C1 segment of cervical spinal cord (tissue), 14 donors: ENCODE data around the gene BPIFA1.
A peak's percentile ranks its signal among the peaks of the same experiment; 100 is the strongest.

Experiments
- DNase-seq, 14 donors: peaks; one replicate each; lab custom pipeline; 2025; lab: John Stamatoyannopoulos, UW

Gene BPIFA1

DNA sequence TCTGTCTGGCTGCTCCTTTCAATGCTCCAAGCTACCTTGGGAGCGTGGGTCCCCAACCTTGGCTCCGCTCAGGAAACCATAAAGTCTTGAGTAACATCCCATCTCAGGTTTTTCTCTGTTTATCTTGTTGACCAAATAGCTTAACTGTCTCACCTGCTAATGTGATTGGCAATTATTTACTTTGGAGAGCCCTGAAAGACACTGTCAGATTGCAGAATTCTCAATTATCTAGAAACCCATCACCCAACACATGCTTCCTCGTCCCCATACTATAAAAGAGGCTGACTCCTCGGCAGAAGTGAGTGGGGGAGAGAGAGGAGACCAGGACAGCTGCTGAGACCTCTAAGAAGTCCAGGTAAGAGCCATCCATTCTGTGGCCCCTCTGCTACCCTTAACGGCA, at the start of gene BPIFA1:
Gene BPIFA1, plus strand, starts transcription at position 301 of the 400 bp plus-strand sequence. CDS start 1,716 bp downstream, outside the sequence.
- DNase-seq = no peak

DNA sequence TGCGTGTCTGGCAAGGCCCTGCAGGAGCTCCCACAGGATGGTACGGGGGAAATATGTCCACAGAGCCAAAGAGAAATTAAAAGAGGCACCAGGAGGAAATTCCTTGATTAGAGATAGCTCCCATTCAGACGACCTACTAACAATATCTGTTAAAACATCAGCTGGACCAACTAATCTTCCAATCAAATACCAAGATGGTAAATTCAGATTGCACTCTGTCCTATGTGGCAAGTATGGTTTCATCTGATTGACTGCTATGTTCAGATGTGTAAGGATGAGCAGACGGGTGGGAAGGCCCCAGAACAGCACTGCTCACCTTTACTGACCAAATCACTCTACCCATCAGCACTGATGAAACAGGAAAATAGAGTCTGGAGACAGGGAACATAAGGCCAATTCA, 48.3 kb upstream of the BPIFA1 start:
- no peak for DNase-seq

DNA sequence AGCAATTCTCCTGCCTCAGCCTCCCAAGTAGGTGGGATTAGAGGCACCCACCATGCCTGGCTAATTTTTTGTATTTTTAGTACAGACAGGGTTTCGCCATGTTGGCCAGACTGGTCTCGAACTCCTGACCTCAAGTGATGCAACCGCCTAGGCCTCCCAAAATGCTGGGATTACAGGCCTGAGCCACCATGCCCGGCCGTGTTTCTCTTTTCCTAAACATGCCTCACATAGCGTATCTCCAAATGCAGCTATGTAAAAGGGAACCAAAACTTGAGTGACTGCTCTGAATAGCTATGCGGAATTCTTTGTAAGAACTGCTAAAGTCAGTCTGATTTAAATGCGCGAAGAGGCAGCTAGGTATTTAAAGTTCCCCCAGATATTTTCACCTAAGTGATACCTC, 47.4 kb upstream of the BPIFA1 start:
- DNase-seq = no peak

DNA sequence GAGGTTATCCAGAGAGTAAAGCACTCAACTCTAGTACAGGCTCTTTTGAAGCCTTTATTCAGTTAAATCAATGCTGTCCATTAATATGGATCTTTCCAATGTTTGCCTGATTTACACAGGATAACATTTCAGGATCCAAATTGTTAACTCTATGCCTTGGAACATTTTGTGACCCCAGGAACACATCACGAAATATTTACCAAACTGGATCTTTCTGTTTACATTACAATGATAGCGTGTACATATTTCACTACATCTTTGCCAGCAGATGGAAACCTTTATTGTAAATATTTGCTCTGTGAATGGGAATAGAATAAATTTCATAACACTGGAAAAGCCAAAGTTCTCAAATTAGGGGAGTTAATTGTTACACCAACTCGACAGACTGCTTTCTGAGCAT, 44.3 kb upstream of the BPIFA1 start:
- no peak for DNase-seq

DNA sequence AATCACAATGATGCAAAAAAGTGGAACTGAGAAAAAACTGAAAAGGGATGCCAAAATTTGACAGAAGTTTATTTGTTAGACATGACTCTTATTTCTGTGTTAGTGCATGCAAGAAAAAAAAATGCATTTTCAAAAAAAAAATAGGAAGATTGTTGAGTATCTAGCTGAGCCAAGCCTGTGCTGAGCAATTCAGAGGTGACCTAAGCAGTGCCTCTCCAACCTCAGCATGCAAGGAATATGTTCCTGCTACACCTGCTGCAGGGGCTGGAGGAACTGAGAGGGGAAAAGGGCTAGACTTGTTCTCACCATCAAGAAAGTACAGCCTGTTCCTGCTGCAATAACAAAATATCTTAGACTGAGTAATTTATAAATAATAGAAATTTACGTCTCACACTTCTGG, 43.8 kb upstream of the BPIFA1 start:
- DNase-seq = no peak

DNA sequence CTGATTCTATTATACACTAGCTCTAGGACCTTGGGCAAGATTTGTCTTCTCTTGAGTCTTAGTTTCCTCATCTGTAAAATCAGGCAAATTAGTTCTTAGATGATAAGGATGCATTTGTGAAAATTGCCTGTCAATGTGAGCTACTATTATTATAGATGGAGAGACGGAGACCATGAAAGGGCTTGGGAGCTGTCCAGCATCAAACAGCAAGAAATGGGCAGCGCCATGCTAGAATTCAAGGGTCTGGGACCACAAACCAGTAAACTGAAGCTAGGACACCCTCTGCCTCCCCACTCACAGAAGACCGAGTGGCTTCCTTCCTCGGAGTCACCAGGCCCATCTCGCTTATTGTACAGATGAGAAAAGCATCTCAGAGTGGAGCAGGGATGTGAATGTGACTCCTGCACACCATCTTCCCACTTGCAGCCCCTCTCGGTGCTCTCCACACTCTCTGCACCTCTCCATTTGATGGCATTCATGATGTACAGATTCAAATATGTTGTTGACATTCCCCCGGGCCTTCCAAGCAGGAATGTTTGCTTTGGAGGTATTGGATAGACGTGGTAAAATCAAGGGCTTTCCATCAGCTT, 42.8 kb upstream of the BPIFA1 start:
- DNase-seq = no peak

DNA sequence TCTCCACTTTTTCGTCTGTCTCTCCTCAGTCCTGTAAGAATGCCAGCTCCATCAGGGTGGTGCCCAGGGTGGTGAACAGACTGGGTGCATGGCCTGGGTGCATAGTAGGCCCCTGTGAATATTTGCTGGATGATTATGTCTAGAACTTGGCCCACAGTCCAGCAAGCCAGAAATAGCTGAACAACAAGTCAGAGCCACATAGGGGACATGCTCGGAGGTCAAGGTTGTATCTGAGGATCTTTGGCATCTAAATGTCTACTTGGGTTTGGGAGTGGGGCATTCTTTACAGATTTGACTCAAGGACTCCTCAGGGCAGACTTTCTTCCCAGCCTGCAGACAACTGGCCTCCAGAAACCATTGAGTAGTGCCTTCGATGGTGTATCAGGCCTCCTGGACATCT, 36.8 kb upstream of the BPIFA1 start:
- DNase-seq = no peak

DNA sequence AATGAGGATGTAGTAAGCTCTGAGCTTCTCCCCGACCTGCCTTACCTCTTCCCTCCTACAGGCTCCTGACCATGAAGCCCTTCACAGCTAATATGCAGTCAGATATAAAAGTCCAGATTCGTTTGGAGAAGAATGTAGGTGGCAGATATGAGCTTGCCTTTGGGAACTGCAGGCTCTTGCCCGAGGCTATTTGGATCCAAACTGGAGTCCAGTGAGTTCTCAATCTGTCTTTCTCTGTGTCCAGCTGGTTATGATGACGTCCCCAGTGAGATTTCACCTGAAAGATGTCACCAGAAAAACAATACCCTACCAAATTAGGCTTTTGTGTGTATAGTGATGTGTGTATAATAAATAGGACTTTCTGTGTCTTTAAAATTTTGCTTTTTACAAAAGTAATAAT, 33.3 kb upstream of the BPIFA1 start:
- peak in 2 of 14 donors; percentile 13 to 88 for DNase-seq

DNA sequence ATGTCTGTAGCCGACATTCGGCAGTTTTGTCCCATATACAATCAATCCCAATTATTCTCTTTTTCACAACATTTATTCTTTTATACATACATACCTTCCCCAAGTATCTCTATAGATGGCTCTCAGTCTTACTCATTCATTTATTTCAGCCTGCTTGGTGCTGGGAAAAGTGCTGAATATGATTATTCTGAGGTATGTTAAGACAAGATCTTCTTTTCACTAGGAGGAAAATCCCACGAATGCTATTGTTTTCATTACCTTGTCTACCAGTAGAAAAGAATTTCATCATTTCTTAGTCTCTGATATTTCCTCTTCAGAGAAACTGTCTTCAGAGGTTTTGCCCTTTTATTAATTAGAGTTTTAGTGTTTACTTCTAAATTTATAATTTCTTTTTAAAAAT, 32.4 kb upstream of the BPIFA1 start:
- DNase-seq = no peak

DNA sequence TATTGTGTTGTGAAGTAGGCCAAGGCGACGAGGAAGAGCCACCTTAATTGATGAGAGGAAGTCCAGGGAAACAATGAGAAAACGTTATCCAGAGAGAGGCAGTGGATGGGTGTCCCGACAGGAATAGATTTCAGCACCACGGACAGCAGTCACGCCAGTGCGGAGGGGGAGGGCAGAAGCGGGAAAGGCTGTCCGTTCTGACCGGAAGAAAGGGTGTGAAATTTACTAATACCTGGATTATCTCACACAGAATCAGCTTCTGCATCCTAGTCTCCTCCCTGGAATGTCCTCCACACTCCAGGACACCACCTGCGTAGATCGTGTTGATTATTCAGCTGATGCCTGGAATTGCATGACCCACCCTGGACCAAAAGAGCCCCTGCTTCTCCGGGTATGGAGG, 26.0 kb upstream of the BPIFA1 start:
- DNase-seq = peak in 9 of 14 donors; percentile 1 to 58 (median 10)

DNA sequence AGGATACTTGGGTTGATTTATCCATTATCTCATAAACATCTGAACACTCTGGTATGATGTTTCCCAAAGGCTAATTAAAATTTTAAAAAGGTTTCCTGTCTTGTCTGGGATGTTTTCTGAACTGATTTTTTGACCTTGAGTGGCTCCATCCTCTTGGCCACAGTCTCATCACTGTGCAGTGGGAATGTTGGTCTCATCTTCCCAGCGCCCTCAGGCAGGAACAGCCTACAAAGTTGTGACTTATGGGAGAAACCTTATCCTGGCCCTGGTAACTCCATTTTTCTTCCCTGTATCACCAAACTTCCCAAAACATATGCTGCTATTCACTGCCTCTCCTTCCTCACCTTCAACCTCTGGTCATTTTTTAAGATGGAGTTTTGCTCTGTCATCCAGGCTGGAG, 25.4 kb upstream of the BPIFA1 start:
- no peak for DNase-seq

DNA sequence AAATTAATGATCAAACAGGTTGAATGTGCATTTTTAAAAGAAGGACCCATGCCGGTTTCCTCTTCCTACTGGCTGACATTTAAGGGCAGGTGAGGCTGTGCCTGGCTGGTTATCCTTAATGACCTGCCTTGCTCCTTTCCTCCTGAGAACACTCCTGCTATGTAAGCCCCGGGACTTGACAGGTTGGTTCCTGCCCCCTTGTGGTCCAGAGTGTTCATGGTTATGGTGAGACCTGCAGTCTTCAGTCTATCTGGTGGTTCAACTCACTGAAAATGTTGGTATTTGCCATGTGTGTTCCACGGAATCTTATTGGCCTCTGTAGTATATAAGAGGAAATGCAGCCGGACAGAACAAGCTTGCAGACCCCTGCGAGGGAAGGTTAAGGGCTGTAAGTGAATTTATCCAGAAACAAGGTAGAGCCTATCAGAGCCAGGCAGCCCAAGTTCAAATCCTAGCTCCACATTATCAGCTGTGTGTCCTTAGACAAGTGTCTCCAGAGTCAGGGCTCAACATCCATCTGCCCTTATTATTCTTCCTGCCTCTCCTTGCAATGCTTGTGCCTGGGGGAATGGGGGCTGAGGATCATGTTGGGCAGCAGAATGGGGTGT, 23.9 kb upstream of the BPIFA1 start:
- peak in 1 of 14 donors; percentile 62 for DNase-seq

DNA sequence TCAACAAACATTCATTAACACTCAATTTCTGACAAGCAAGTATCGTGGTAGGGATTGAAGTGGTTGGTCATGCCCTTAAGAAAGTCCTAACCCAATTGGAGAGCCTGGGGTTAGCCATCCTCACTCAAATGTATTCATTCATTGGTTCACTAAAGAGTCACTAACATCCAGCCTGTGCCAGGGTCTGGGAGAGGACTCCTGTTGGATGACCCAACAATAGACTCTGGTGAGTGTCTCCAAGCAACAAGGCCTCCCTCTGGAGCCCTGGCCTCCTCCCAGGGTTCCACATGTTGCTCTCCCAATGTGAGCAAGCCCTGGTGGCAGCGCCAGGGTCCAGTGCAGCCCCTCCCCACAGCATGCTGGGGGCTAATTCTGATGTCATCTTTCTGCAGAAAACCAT, 18.7 kb upstream of the BPIFA1 start, which contains the start of gene BPIFA3:
Gene BPIFA3, plus strand, starts transcription at position 301 of the 400 bp plus-strand sequence. CDS start 185 bp downstream, outside the sequence.
- DNase-seq = no peak

DNA sequence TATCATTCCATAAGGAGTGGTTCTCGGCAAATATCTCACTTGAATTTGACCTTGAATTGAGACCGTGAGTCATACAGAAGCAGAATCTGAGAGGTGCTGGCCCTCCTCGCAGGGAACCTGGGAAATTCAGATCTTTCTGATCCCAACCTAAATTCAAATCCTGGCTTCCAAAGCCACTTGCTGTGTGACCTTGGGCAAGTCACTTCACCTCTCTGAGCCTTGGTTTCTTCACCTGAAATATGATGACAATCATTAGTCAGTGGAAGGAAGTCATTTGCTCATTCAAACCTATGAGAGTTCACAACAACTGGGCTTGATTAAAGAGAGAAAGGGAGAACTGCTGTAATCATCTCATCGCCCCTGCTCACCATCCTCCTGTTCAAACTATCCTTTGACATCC, 11.4 kb upstream of the BPIFA1 start:
- DNase-seq = no peak

DNA sequence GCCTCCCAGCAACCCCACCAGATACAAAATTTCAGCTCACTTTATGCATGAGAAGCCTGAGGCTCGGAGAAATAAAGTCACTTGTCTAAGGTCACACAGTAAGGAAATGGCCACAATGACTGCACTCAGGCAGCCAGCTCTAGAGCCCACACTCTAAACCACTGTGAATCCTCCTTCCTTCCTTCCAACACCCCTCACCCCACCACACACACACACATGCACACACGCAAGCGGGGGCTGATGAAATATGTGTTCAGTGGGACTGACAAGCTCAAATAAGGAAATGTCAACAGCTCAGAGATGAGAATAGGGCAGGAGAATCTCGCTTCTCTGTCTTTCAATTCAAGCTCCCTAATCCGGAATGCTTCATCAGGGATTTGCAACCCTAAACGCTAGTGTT, 6.0 kb upstream of the BPIFA1 start:
- DNase-seq = no peak

DNA sequence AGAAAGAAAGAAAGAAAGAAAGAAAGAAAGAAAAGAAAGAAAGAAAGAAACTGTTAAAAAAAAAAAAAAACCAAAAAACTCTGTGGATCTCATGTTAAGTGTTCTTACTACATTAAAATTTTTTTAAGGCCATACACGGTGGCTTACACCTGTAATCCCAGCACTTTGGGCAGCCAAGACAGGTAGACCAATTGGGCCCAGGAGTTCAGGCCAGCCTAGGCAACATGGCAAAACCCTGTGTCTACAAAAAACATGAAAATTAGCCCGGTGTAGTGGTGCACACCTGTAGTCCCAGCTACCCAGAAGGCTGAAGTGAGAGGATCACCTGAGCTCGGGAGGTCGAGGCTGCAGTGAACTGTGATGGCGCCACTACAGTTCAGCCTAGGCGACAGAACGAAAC, 4.6 kb upstream of the BPIFA1 start:
- no peak for DNase-seq

DNA sequence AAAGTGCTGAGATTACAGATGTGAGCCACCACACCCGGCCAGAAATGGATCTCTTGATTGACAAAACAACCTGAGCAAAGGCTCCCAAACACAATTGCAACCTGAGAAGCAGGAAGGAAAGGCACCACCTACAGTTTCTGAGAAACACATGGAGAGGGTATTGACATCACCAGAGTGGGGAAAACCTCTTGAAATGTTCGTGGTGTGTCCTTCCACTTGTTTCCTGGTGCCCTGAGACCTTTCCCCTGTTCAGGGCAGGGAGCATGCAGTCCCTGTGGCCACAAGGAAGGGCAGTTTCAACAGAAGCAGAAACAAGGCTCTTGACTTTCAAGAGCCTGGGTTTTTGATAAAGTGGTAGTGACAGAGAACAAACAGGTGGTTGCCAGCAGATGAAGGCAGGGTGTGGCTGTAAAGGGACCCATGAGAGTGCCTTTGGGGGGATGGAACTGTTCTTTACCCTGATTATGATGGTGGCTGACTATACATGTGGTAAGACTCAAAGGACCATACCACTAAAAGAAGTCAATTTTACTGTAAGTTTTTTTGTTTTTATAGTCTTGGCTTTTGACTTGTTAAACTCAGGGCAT, 3.2 kb upstream of the BPIFA1 start:
- no peak for DNase-seq

DNA sequence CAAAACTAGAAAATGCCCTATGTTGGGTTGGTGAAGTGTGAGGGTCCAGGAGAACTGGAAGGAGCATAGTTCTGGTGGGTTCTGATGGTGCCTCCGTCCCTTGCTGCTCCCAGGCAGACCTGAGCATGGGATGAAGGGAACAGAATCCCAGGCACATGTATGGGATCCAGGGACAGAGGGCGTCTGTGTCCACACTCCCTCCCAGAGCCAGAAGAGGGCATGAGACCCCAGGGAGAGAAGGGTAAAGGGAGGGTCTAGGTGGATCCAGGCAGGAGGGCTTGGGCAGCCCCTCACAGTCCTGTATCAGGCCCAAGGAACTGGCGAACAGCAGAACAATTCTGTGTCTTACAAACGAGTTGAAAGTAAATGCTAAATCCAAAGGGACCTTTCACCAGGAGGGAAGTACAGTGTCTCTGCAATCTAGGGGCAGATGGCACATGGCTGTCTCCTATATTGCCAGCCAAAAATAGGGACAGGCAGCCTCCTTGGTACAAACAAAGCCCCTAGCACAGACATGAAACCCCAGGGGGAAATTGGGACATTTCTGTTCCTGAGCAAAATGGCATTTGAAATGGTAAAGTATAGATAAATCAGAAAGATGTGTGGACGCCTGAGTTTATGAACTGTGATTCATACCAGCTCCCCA, 2.5 kb upstream of the BPIFA1 start:
- DNase-seq = peak in 1 of 14 donors; percentile 3

DNA sequence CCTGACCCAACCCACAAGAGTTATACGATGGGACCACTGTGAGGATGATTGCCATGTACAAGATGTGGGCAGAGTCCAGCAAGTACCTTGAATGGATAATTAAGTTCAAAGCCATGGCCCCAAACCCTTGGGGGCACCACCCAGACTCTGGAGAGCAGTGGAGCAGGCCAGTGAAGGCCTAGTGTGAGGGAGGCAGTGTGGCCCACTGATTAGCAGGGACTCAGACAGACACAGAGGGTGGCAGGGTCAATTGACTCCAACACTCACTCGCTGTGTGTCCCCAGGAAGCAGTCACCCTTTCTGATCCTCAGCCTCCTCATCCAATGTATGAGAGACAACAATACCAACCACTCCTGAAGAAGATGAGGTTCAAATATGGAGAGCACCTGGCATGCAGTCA, 1.7 kb upstream of the BPIFA1 start:
- DNase-seq = no peak

DNA sequence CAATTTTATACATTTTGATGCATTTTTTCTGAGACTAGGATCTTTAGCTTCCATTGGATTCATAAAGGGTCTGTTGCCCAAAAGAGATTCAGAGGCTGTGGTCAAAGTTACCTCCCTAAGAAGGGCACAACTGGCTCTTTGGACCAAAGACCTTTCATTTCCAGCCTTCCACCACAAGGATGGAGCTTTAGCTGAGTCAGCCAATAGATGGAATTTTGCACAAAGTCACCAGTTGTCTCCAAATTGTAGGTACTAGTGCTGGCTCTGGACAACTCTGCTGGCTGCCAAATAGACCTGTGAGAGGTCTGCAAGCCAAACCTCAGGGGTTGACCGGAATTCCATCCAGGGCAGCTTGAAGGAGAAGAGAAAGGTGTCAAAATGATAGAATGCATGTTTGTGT, 555 bp downstream of the BPIFA1 start:
- no peak for DNase-seq

DNA sequence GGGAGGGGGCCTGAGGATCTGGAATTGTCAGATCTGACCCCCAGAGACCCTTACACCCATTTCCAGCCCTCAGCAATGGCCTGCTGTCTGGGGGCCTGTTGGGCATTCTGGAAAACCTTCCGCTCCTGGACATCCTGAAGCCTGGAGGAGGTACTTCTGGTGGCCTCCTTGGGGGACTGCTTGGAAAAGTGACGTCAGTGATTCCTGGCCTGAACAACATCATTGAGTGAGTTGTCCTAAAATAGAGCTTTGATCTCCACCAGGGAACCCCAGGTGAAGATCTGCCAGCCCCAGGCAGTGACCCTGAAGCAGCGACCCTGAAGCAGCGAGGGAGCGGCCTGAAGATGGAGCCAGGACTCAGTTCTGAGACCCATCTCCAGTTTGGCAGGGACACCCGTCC, 2.2 kb downstream of the BPIFA1 start:
- DNase-seq = no peak

DNA sequence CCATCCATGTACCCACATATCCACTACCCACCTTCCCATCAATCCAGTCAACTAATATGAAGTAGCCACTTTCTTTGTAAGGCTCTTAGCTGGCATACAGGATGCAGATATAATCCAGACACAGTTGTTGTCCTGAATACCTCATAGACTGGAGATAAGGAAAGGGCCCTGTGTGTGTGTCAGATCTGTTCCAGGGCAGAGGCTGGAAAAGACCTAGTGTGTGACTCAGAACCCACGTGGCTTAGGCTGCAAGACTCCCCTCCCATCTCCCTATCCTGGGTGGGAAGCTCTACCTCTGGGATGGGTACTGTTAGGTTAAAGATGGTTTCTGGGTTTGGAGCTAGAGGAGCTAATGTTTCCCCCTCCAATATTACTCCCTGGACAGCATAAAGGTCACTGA, 3.6 kb downstream of the BPIFA1 start:
- no peak for DNase-seq
